Fibroblast of mammary gland (primary cell): ENCODE measurements around the gene TEKT1.

Experiments used
- DNase-seq: peaks from one replicate; pipeline ENCODE4 v3.0.0-alpha.2; 2010; ENCODE audit warnings: low read depth
- H3K4me3 ChIP-seq: 2 replicates; pipeline ENCODE4 v1.5.1; 2011; ENCODE audit warnings: low read depth, mild to moderate bottlenecking, low read length, moderate library complexity; ENCODE audit not compliant: control insufficient read depth
- TF ChIP-seq, protein P1 (sequence below): conservative IDR thresholded peaks from 2 replicates; pipeline ENCODE4 v1.5.1; 2011; ENCODE audit warnings: low read depth, low read length, inconsistent platforms; ENCODE audit not compliant: control insufficient read depth, insufficient read depth

Gene TEKT1

DNA sequence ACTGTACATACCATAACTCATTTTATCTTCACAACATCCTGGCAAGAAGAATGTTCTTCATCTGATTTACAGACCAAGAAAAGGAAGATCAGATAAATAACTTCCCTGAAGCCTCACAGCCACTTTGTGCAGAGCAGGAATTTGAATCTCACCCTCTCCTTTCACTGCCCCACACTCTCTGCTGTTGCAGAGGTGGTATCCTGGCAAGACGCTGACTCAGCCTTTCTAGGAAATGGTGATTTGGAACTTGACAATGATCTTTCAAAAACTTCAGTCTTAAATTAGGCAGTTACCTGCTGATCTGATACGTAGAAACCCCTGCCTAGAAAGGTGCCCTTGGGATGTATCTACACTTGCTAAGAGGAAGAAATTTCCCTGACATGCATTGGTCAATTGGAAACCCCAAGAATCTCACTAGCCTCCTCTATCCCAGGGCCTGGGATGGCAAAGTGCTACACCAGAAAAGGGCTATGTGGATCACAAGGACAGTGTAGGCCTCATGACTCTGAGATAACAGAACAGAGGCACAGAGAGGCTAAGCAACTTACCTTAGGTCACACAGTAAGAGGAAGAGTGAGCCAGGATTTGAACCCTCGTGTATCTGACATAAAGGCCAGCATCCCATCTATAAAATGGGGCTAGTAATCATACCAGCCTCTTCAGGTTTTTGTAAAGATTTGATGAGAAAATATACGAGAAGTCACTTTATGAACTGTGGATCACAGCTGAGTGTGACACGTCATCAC, 37.6 kb downstream of the TEKT1 start:
- no peak for DNase-seq
- TF ChIP-seq, protein P1, sequence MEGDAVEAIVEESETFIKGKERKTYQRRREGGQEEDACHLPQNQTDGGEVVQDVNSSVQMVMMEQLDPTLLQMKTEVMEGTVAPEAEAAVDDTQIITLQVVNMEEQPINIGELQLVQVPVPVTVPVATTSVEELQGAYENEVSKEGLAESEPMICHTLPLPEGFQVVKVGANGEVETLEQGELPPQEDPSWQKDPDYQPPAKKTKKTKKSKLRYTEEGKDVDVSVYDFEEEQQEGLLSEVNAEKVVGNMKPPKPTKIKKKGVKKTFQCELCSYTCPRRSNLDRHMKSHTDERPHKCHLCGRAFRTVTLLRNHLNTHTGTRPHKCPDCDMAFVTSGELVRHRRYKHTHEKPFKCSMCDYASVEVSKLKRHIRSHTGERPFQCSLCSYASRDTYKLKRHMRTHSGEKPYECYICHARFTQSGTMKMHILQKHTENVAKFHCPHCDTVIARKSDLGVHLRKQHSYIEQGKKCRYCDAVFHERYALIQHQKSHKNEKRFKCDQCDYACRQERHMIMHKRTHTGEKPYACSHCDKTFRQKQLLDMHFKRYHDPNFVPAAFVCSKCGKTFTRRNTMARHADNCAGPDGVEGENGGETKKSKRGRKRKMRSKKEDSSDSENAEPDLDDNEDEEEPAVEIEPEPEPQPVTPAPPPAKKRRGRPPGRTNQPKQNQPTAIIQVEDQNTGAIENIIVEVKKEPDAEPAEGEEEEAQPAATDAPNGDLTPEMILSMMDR: no peak
- H3K4me3 ChIP-seq: no peak overlapping the region

DNA sequence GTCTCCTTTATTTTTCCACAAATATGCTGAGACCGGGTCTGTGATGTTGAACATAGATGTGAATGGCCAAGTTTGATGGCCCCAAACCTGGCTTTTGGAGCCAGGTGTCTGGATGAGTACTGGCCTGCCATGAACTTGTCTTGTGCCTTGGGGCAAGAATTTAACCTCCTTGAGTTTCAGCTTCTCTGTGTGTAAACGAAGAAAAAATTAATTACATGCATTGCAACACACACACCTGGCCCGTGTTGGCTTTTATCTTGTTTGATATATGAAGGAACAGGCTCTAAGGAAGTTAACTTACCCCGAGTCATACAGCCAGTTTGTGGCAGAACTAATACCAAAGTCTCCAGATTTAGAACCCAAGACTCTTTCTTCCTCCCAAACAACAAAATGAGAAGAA, 42.4 kb downstream of the TEKT1 start:
- TF ChIP-seq, protein P1: no peak
- DNase-seq: no peak
- H3K4me3 ChIP-seq: no peak overlapping the region

DNA sequence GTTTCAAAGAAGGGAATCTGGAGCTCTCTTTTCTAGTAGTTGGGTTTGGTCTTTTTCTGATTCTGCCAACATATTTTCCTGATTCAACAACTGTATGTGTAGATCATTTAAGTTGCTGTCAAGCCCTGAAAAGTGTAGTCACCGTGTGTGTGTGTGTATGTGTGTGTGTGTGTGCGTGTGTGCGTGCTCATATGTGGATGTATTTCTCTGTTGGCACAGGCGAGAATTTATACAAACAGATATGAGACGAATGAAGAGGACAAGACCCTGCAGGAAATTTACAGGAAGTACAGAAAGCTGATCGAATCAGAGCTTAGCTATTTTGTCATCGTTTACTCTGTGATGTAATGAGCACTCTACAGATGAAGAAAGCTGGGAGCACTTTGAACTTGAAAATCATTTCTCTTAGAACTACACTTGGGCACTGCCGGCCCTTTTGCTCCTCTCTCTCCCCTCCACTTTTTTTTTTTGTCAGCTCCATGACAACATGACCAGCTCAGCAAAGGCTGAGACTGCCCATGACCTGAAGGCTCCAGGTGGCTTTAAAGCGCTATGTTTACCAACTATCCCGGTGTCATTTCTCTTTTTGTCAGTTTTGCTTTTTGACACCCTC, 44.3 kb downstream of the TEKT1 start:
- TF ChIP-seq, protein P1: no peak
- peak overlapping the region; percentile 25 for H3K4me3 ChIP-seq
- DNase-seq: peak; percentile 33

DNA sequence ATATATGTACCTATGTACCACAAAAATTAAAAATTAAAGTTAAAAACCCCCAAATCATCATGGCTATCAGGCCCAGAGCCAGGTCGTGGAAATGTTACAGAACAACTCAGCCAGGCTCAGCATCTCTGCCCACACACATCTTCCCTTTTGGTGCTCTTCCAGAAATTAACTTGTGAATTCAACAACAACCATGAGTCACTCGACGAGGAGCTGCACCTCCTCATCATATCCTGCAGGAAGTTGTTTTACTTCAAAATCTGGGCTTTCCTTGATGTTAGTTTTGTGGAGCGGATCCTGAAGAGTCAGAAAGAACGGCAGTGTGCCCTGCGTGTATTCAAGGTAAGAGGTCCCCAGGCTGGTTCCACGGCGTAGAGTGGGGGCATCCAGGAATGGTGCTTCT, 44.9 kb downstream of the TEKT1 start:
- TF ChIP-seq, protein P1: no peak
- DNase-seq: peak; percentile 94
- peak overlapping the region; percentile 25 for H3K4me3 ChIP-seq

DNA sequence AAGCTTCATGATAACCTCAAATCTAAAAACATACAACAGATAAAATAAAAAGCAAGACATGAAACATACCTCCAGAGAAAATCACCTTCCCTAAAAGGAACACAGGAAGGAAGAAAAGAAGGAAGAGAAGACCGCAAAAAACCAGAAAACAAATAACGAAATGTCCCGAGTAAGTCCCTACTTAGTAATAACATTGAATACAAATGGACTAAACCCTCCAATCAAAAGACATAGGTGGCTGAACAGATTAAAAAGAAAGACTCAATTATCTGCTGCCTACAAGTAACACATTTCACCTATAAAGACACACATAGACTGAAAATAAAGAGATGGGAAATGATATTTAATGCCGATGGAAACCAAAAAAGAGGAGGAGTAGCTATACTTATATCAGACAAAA, 49.3 kb downstream of the TEKT1 start:
- no peak for DNase-seq
- no peak overlapping the region for H3K4me3 ChIP-seq
- TF ChIP-seq, protein P1: no peak

DNA sequence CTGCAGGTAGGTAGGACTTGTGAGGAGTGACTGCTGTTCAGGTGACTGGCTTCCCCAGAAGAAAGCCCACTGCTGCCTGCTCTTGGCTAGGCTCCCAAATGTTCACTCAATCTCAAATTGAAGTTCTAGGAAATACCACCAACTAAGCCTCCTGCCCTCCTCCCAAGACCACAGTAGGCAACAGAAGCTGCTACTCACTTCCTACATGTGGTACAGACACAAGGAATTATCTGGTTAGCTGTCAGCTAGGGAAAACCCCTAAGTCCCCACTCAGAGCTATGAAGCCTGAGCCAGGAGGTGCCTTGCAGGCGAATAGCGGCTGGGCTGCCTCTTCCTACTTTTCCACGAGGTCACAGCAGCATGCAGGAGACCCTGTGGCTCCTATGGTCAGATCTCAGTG, 50.6 kb downstream of the TEKT1 start:
- H3K4me3 ChIP-seq: no peak overlapping the region
- DNase-seq: no peak
- TF ChIP-seq, protein P1: no peak
